Thoracic aorta (tissue), 2 donors: ENCODE data around the gene SCP2D1. TPM values are rescaled to one million over a fixed set of nuclear protein-coding genes. Genes with fewer than 3 reads are reported as not detected.

Source experiments
- ATAC-seq: fragments of 150-250 bp; one replicate; pipeline ENCODE4 v1.8.0; 2017; ENCODE audit warnings: low read depth; ENCODE audit not compliant: insufficient number of reproducible peaks, low FRiP score
- DNase-seq: peaks from one replicate; pipeline ENCODE4 v3.0.0-alpha.2; 2020; ENCODE audit warnings: low spot score
- H3K27ac ChIP-seq, 2 donors: fragments of 200-600 bp; sonication (generic); 1 replicate in 1 of 2; 2 replicates in 1 of 2; pipeline ENCODE4 v1.5.1; 2016; ENCODE audit warnings: mild to moderate bottlenecking in 2 of 2, moderate library complexity in 2 of 2
- H3K27me3 ChIP-seq: fragments of 200-600 bp; sonication (generic); replicated peaks from 2 replicates; pipeline ENCODE4 v1.6.0; 2016; ENCODE audit warnings: mild to moderate bottlenecking; ENCODE audit not compliant: insufficient read depth
- H3K36me3 ChIP-seq: fragments of 200-600 bp; sonication (generic); one replicate; pipeline ENCODE4 v1.5.1; 2016
- H3K4me1 ChIP-seq, 2 donors: fragments of 200-600 bp; sonication (generic); 1 replicate in 1 of 2; 2 replicates in 1 of 2; pipeline versions ENCODE4 v1.5.1 to v1.6.0; 2016; ENCODE audit warnings: low read depth in 2 of 2, mild to moderate bottlenecking in 1 of 2; ENCODE audit not compliant: control insufficient read depth in 1 of 2
- H3K4me3 ChIP-seq: fragments of 200-600 bp; sonication (generic); 2 replicates; pipeline ENCODE4 v1.5.1; 2016; ENCODE audit warnings: mild to moderate bottlenecking
- H3K9me3 ChIP-seq: fragments of 200-600 bp; sonication (generic); 2 replicates; pipeline ENCODE4 v1.5.1; 2016
- total RNA-seq, 2 donors: library from RNA; depleted of rRNA; stranded (reverse); fragments of >200 nt; gene quantifications; one replicate each; pipeline versions ENCODE4 v1.1.0 to v1.2.3, GENCODE V29; 2016
- TF ChIP-seq, protein P1 (sequence below): fragments of 200-600 bp; sonication (generic); IDR thresholded peaks from one replicate; pipeline ENCODE4 v1.5.1; 2019; ENCODE audit warnings: antibody characterized with exemption

SCP2D1 gene
- total RNA-seq, 2 donors from 2014 or later = not detected

DNA sequence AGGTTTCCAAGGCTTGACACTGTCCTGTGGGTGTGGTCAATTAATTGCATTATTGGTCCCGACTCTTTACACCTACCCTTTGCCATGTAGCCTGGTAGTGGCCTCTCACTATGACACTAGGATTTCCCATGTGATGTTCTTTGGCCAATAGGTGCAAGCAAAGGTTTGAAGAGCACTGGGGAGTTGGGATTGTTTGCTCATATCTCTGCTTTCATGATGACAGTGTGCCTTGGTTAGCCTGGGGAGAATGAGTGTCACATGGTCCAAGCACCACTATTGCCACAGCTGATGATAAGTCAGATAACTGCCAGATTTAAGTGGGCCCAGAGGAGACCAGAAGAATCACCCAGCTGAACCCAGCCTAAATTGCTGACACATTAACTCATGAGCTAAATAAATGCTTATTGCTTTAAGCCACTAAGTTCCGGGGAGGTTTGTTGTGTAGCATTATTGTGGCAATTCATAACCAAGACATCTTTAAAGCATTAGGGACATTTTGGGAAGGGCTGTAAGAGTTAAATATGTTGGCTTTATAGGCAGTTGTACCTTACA, 17.2 kb upstream of the SCP2D1 start:
- no peaks in the 10 kb centered on the region for H3K9me3 ChIP-seq
- H3K4me1 ChIP-seq = peaks cover 3 to 8% of the 10 kb centered on the region in 2 donors
- DNase-seq (no peak), ATAC-seq (no peak)
- H3K36me3 ChIP-seq = no peaks in the 10 kb centered on the region
- H3K27me3 ChIP-seq = no peaks in the 10 kb centered on the region
- TF ChIP-seq, protein P1, sequence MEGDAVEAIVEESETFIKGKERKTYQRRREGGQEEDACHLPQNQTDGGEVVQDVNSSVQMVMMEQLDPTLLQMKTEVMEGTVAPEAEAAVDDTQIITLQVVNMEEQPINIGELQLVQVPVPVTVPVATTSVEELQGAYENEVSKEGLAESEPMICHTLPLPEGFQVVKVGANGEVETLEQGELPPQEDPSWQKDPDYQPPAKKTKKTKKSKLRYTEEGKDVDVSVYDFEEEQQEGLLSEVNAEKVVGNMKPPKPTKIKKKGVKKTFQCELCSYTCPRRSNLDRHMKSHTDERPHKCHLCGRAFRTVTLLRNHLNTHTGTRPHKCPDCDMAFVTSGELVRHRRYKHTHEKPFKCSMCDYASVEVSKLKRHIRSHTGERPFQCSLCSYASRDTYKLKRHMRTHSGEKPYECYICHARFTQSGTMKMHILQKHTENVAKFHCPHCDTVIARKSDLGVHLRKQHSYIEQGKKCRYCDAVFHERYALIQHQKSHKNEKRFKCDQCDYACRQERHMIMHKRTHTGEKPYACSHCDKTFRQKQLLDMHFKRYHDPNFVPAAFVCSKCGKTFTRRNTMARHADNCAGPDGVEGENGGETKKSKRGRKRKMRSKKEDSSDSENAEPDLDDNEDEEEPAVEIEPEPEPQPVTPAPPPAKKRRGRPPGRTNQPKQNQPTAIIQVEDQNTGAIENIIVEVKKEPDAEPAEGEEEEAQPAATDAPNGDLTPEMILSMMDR = no peak
- no peak overlapping the region for H3K4me3 ChIP-seq
- H3K27ac ChIP-seq = no peak overlapping the region

DNA sequence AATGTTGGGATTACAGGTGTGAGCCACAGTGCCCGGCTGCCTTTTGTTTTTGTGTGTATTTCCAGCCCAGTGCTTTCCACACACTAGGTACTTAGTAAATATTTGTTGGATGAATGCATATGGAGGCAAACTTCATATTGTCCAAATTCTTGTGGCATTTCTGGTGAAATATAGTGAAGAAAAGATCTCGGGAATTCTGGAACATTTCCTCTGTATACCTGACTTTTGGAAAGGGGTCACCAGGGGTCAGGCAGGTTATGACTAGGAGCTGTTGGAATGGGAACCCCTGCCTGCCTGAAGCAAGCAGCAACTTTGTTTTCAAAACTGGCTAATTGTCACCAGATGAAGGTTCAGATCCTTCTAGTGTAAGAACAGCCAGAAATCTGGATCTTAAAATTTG, 12.1 kb upstream of the SCP2D1 start:
- Histone ChIP-seq H3K4me1 (no peaks in the 10 kb centered on the region), H3K36me3 (no peaks in the 10 kb centered on the region), H3K27ac (no peak overlapping the region), H3K27me3 (no peaks in the 10 kb centered on the region), H3K9me3 (no peaks in the 10 kb centered on the region), H3K4me3 (no peak overlapping the region)
- no peak for ATAC-seq
- no peak for DNase-seq
- TF ChIP-seq, protein P1 = no peak

DNA sequence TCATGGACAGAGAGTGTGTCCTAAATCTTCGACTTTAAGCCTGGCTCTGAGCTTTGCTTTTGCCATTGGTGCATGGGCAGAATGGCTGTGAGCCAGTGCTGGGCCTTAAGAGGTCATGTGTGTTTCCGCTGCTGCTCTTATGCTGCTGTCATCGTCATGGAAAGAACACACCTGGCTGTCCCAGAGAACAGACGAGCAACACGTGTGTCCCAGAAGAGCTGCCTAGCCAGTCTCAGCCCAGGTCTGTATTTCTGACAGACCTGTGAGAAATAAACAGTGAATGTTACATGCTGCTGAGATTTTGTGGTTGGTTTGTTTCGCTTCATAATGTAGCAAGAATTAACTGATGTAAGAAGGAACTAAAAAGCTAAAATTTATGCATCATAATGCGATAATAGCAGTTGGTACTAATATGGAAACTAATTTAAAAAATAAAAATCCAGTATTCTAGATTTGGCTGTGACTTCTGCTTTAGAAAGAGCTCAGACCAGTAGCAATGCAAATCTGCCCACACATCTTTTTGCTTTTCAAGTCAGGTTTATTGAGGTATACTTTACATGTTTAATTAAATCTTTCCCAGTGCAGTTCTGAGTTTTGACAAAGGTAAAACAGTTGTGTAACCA, 11.5 kb upstream of the SCP2D1 start:
- H3K27me3 ChIP-seq = no peaks in the 10 kb centered on the region
- no peak overlapping the region for H3K27ac ChIP-seq
- no peak overlapping the region for H3K4me3 ChIP-seq
- DNase-seq = no peak
- no peaks in the 10 kb centered on the region for H3K4me1 ChIP-seq
- TF ChIP-seq, protein P1 = no peak
- no peaks in the 10 kb centered on the region for H3K36me3 ChIP-seq
- ATAC-seq = no peak
- no peaks in the 10 kb centered on the region for H3K9me3 ChIP-seq

DNA sequence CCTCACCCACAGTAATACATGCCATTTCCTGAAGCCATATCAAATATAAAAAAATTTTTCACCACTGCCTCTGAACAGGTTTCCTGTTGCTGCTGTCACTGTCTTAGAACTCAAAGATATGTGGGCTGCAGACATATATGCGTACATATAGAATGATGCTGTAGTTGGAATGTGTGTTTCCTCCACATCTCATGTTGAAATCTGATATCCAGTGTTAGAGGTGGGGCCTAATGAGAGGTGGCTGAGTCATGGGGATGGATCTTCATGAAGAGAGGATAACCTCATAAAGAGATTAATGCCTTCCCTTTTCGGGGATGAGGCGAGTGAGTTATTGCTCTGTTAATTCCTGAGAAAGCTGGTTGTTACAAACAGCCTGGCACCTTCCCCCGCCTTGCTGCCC, 7.7 kb upstream of the SCP2D1 start:
- TF ChIP-seq, protein P1 = no peak
- Histone ChIP-seq H3K9me3 (no peaks in the 10 kb centered on the region), H3K36me3 (no peaks in the 10 kb centered on the region), H3K27ac (no peak overlapping the region), H3K4me1 (no peaks in the 10 kb centered on the region), H3K27me3 (no peaks in the 10 kb centered on the region), H3K4me3 (no peak overlapping the region)
- DNase-seq = no peak
- no peak for ATAC-seq

DNA sequence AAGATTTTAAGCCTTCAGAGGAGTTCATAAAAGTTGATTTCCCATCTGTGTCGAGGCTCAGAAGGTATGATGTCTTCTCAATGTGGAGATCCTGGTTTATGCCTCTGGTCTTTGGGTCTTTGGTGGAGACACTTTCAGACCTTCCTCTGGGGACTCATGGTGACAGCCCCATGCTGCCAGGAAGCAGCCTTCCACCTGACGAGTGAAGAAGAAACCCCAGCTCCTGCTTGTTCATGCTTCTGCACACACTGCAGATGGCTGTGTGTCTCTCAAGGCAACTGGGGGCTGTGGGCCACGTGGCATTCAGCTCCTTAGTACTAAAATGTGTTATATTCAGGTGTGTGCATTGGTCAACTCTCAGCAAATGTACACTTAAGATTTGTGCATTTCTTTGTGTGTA, 4.9 kb upstream of the SCP2D1 start:
- H3K36me3 ChIP-seq = no peaks in the 10 kb centered on the region
- no peak overlapping the region for H3K4me3 ChIP-seq
- no peaks in the 10 kb centered on the region for H3K4me1 ChIP-seq
- TF ChIP-seq, protein P1 = no peak
- no peaks in the 10 kb centered on the region for H3K27me3 ChIP-seq
- no peaks in the 10 kb centered on the region for H3K9me3 ChIP-seq
- H3K27ac ChIP-seq = no peak overlapping the region
- no peak for DNase-seq
- no peak for ATAC-seq
